HG02610 (cell line): ENCODE measurements around the gene EIF4A3.

Source experiments
- ATAC-seq: cut with Tn5 transposase; IDR thresholded peaks from one replicate; pipeline ENCODE4 v1.9.1; 2021; ENCODE audit warnings: mild to moderate bottlenecking, moderate library complexity; ENCODE audit not compliant: unreplicated experiment

EIF4A3 gene

GRCh38 chr17:80138856-80139426, 8.0 kb downstream of the EIF4A3 start:
- ATAC-seq, result no peak

DNA sequence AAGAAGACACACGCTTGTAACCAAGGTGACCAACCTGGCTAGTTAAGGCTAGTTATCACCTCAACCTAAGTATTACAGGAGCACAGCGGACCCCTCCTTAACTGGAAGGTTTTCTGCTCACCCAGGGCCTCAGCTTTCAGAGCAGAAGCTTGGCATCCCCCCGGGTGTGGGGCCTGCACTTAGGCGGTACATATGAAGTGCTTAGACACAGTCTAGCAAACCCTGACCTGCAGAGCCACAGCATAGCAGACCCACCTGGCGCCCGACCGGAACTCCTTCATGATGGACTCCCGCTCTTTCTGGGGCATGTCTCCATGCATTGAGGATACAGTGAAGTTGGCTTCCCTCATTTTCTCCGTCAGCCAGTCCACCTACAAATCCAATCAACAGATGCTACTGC, 9.8 kb downstream of the EIF4A3 start:
- ATAC-seq, result no peak

DNA sequence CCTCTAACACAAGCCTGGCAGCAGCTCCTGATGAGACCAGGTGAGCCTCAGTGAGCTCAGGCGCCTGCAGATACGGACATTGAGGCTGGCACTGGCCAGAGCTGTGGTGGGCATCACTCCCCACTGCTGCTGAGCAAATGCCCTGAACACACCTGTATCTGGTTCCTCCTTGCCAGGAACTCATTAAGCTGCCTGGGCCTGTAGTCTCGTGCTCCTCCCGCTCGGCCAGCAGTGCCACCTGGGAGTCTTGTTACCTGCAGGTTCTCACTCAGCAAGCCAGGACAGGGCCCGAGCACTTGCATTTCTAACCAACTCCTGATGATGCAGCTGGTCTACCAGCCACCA, 13.3 kb downstream of the EIF4A3 start:
- no peak for ATAC-seq

DNA sequence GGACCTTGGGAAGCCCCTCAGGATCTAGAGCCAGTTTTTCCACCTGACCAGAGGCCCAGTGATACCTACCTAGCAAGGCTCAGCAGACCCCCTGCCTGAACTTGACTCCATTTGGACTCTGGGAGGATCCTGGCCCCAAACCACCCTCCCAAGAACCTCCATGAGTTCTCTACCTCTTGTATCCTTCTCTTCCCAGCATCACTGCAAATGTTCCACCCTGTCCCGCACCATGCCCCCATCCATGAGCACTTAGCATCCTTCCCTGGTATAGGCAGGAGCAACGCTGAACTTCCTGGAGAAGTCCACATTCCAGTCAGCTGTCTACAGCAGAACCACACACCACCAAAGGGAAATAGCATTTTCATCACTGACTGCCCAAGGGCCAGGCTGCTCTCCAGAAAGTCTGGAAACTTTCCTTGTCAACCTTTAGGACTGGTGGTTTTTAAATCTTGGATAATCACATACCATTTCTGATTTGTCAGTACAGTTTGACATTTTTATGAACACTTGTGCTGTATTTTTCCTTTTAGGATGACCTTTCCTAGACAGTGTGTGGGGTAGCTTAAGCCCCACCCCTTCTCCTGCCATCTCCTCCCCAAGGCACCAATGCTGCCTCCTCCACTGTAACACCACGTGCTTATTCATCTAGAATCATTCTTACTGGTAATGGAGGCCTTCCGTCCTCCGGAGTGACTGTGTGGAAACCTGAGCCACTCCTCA, 13.9 kb downstream of the EIF4A3 start:
- no peak for ATAC-seq

DNA sequence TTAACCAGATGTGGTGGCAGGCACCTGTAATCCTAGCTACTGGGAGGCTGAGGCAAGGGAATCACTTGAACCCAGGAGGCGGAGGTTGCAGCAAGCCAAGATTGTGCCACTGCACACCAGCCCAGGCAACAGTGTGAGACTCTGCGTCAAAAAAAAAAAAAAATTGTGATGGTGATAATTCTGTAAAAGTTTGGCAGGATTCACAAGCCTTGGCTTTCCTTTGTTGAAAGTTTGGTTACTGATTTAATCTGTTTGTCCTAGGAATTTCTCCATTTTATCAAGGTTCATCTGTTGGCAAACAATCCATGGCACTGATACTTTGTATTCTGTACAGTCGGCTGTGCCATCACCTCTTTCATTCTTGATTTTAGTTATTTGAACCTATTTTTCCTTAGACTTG, 15.9 kb downstream of the EIF4A3 start:
- ATAC-seq, result no peak

DNA sequence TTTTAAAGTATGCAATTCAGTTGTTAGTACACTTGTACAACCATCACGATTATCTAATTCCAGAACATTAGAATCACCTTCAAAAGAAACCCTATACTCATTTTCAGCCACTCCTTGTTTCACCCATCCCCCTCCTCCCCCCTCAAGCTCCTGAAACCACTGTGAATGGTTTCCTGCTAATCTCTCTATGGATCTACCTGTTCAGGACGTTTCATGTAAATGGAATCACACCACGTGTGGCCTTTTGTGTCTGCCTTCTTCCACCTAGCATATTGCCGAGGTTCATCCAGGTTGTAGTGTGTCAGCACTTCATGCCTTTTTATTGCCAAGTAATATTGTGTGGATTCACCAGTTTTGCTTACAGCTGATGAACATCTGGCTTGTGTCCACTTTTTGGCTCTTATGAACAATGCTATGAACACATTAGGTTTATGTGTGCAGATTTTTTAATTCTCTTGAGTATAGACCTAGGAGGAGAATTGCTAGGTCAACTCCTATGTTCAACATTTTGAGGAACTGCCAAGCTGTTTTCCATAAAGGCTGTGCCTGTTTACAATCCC, 17.8 kb downstream of the EIF4A3 start:
- no peak for ATAC-seq

DNA sequence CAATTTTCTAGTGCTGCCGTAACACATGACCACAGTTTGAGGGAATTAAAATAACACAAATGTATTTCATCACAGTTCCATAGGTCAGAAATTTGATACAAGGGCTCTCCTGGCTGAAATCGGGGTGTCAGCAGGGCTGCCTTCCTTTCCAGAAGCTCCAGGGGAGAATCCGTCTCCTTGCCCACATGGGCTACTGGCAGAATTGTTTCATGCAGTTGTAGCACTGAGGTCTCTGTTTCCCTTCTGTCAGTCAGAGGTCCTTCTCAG, 20.5 kb downstream of the EIF4A3 start:
- ATAC-seq, result no peak

- no peak for ATAC-seq
These were observed 21.1 kb downstream of the EIF4A3 start for GRCh38 chr17:80125656-80126448.

GRCh38 chr17:80124351-80124981, 22.5 kb downstream of the EIF4A3 start:
- no peak for ATAC-seq

- ATAC-seq, result no peak
These were observed 23.1 kb downstream of the EIF4A3 start for GRCh38 chr17:80123791-80124190.

GRCh38 chr17:80122926-80123505, 23.9 kb downstream of the EIF4A3 start:
- ATAC-seq, result no peak

GRCh38 chr17:80122026-80122575, 24.8 kb downstream of the EIF4A3 start:
- ATAC-seq, result no peak

- no peak for ATAC-seq
These were observed 27.1 kb downstream of the EIF4A3 start for GRCh38 chr17:80119839-80120238.

GRCh38 chr17:80119271-80119791, 27.6 kb downstream of the EIF4A3 start:
- no peak for ATAC-seq

- no peak for ATAC-seq
These were observed 28.2 kb downstream of the EIF4A3 start for GRCh38 chr17:80118601-80119270.

DNA sequence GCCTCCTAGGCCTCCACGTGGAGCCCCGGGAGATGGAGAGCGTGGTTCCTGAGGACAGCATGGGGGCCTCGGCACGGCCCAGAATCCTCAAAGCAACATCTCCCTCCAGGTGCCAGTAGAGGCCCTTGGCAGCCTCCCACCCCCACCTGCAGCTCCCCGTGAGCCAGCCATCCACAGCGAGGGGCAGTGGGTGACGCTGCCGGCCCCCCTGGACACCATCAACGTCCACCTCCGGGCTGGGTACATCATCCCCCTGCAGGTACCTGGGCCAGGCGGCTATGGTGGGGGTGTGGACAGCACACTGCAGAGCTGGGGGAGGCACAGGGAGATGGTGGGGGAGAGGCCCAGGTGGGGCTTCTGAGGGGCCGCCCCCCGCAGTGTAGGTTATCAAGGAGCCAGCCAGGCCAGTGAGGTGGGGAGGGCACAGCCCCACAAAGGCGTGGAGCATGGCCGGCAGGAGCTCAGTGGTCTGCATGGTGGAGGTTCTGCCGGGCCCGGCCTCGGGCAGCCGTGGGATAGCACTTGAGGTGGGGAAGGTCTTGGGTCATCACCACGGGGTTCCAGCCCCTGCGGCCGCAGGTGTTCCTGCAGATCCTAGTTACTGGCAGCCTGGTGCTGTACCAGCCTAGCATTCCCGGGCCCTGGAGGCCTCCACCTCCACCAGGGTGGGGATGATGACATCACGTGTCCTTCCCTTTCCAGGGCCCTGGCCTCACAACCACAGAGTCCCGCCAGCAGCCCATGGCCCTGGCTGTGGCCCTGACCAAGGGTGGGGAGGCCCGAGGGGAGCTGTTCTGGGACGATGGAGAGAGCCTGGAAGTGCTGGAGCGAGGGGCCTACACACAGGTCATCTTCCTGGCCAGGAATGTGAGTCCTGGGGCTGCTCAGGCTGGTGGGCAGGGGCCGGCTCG, 29.2 kb downstream of the EIF4A3 start:
- ATAC-seq, result no peak

- ATAC-seq, result no peak
These were observed 30.0 kb downstream of the EIF4A3 start for GRCh38 chr17:80116921-80117380.

DNA sequence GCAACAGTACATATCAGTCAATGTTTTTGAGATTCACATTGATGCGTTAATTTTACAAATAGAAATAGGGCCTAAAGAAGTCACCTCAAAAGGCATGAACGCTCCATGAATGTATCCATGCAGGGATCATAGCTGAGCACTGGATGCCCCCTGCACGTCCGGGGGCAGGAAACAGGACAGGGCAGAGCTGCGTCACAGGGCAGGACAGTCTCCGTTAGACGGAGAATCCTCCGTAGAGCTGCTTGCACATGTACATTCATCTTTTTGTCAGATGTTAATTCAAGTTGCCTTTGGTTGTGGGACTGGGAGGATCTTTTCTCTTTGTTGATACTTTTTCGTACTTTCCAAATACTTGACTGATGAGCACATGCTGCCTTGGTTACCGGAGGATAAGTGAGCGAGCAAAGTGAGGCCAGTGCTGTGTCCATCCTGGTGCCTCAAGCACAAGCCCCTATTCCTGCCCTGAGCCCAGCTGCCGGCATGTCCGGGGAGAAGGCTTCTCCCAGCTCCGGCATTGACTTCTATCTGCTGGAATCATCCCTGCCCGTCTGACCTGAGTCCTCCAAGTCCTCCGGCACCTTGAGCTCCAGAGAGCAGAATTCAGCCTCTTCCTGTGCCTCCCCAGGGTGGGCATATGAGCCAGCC, 30.5 kb downstream of the EIF4A3 start:
- no peak for ATAC-seq

DNA sequence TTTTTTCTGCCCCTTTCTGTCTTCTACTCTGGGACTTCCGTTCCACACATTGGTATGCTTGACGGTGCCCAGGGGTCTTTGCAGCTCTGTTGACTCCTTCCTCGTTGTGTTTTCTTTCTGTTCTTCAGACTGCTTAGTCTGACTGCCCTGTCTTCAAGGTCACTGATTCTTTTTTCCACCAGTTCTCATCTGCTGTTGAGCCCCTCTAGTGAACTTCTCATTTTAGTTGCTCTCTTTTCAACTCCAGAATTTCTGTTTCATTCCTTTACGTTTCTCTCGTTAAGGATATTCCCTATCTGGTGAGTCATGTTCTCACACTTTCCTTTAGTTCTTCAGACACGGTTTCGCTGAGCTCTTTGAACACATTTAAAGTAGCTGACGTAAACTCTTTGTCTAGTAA, 31.8 kb downstream of the EIF4A3 start:
- no peak for ATAC-seq
